HG03064 (cell line): ENCODE data around the gene MXRA8.
"Not testable (repeated sequence)": the region's sequence is repeated elsewhere in the genome, so short reads cannot be mapped to it uniquely, and the experiment has no call there.

Experiments
- ATAC-seq: cut with Tn5 transposase; IDR thresholded peaks from one replicate; pipeline ENCODE4 v1.9.1; 2021; ENCODE audit warnings: low read depth; ENCODE audit not compliant: unreplicated experiment

The MXRA8 gene

DNA sequence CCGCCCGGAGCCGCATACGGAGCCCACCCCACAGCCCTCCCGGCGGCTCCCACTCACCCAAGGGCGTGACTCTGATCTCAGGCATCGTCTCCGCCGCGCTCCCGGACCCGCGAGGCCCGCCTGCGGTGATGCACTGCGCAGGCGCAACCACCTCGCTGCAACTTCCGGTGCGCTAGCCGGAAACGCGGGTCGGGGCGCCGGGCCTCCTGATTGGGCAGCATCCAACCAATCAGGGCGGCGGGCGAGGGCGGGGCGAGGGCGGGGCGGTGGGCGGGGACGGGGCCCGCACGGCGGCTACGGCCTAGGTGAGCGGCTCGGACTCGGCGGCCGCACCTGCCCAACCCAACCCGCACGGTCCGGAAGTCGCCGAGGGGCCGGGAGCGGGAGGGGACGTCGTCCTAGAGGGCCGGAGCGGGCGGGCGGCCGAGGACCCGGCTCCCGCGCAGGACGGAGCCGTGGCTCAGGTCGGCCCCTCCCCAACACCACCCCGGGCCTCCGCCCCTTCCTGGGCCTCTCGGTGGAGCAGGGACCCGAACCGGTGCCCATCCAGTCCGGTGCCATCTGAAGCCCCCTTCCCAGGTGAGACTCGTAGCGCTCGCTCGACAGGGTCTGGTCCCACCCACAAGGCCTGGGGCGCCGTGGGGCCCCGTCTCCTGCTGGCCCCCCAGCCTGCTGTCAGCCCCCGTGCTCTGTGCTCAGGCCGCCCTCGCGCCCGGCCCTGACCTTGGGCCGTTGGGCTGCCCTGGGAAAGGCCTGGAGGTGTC lies 33.6 kb downstream of the MXRA8 start, which contains the start of the genes CPTP and INTS11:
Gene CPTP, plus strand, starts transcription at position 279 of the 764 bp plus-strand sequence. CDS start 2,109 bp downstream, outside the sequence.
Gene INTS11, minus strand, starts transcription at position 137 of the 764 bp plus-strand sequence. Its CDS starts 52 bp downstream, at position 85.
- peak; percentile 59 for ATAC-seq

DNA sequence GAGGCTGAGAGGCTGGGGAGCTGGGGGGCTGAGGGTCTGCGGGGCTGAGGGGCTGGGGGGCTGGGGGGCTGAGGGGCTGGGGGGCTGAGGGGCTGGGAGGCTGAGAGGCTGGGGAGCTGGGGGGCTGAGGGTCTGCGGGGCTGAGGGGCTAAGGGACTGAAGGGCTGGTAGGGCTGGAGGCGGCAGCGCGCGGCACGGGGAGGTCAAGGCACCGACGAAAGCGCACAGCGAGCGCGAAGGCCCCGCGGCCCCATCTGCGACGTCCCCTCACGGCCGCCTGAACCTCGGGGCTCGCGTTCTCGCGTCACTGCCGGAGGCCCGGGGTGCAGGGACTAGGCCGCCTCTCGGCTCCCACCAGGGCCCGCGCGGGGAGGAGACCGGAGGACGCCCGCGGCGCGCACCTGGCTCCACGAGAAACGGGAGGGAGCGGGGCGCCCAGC lies 34.3 kb downstream of the MXRA8 start:
- ATAC-seq, result peak; percentile 35

DNA sequence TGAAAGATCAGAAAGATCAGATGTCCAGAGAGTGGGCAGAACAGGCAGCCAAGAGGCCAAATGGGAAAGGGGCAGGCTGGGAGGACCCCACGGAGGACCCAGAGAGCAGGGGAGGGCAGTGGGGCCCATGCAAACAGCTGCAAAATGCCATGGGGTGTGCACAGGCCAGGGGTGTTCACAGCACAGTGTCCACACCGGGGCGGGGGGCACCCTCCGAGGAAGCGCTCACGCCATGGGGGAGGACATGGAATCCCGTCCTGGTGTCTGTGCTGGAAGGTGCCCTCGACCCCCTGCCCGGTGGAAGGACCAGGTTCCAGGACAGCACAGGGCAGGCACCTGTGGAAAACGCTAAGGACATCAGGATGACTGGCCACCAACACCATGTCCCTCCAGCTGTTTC lies 35.4 kb downstream of the MXRA8 start:
- no peak for ATAC-seq

DNA sequence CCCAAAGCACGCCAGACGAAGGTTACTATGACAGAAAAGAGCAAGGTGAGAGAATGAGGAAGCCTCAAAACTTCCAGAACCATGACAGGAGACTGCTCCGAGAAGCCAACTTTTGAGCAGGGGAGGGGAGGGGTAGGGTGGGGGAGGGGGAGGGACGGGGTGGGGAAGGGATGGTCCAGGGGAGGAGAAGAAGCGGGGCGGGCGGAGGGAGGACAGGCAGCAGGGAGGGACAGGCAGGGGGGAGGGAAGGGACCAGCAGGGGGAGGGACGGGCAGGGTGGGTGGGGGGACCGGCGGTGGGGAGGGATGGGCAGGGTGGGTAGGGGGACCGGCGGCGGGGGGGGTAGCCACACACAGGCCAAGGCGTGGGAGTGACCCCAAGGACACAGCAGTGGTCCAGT lies 35.9 kb downstream of the MXRA8 start:
- ATAC-seq, result no peak

DNA sequence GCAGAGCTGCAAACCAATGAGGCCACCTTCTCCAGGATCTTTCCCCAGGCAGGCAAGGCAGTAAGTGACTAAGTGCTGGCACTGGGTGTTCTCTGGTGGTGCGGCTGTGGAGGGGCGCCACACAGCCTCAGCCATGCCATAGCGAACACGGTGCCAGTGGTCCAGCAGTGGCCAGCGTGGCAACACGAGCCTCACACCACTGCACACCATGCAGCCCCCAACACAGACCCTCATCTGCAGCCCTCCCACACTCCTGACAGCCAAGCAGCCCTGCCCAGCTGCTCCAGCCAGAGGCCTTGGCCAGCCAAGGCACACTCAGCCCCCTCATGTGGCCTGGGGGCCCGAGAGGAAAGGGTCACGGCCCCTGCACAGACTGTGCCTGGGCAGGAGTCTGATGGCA lies 36.9 kb downstream of the MXRA8 start:
- ATAC-seq, result no peak

DNA sequence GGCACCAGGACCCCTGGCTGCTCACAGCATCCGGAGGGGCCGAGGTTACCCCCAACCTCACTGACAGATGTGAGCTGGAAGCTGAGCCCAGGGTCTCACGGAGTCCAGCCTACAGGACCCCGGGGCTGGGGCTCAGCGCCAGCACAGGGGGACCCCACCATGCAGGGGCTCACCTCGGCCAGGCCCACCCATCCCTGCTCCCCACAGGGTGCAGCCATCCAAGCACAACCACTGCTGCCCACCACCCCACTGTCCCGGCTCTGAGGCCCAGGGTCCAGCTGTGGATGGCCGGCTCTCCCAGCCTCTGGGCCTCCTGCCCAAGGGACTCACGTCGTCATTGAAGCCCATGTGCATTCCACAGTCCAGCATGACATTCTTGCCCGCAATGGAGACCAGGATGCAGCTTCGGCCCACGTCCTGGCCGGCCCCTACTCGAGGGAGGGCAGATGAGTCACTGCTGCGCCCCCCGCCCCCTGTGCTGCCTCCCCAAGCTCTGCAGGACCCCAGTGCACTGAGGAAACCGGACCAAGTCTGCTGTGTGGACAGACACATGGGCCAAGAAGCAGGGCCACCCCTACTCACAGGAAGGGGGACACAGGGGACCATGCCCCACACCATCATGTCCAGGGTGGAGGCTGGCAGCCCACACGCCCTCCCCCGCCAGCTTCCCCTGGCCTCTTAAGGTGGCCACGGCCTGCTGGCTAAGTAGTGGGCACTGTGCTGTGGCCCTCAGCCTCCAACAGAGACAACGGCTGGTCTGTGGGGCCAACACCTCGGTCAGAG lies 37.5 kb downstream of the MXRA8 start:
- ATAC-seq, result no peak

DNA sequence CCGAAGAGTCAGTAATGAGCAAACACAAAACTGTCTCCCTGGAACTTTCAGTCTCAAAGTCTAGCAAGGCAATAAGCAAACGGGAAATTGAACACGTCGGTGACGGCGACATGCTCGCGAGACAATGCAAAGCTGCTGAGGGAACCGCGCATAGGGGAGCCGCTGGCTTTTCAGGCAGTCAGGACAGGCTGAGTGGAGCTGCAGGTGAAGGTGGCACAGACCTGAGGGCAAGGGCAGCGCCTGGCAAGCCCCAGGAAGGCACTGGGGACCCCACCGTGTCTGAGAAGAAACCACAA lies 38.8 kb downstream of the MXRA8 start:
- ATAC-seq, result no peak

DNA sequence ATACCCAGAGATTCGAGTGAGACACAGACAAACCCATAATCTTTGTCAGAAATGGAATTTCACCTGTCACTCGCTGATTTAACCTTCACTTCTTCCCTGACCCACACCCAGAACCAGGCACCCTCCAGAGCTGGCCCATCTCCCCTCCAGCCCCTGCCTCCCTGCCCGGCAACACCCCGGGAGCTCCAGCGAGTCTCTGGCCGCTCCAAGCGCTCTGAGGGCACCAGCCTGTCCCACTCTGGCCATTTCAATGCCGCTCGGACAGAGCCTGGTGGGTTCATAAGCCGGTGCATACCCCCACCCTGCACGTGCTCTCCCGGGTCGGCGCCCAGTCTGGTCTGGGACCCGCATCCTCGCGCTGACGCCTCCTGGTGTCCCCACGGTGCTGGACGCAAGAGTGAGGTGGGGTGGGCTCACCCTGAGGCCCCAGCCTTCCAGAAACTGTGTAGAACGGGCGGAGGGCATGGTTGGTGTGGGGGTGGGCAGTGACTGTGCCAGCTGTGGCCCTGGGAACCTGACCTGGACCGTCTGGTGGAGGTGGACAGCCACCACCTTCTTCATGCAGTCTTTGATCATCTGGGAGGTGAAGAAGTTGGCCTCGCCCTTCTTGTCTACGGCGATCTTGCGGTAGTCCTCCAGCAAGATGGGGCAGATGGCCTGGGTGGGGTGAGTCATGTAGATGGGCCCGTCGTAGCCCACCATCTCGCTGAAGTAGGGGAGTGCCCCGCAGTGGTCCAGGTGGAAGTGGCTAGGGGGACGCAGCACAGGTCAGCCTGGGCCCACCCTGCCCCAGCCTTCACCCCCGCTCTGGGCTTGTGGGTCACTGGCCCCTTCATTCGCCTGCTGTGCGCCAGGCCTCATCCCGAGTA lies 39.3 kb downstream of the MXRA8 start:
- ATAC-seq, result no peak

DNA sequence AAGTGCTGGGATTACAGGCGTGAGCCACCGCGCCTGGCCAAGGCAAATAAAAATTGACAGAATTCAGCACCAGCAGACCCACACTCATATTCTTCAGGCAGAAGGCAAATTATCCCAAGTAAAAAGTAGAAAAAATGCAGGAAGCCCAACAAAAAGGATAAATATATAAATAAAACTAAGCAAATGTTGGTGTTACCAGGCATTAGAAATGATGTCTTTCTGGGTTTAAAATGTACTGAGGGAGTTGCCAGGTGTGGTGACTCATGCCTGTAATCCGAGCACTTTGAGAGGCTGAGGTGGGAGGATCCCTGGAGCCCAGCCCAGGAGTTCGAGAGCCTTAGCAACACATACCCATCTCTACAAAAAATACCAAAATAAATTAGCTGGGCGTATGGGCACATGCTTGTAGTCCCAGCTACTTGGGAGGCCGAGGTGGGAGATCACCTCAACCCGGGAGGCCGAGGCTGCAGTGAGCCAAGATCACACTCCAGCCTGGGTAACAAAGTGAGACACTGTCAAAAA lies 40.2 kb downstream of the MXRA8 start:
- ATAC-seq, result no peak

DNA sequence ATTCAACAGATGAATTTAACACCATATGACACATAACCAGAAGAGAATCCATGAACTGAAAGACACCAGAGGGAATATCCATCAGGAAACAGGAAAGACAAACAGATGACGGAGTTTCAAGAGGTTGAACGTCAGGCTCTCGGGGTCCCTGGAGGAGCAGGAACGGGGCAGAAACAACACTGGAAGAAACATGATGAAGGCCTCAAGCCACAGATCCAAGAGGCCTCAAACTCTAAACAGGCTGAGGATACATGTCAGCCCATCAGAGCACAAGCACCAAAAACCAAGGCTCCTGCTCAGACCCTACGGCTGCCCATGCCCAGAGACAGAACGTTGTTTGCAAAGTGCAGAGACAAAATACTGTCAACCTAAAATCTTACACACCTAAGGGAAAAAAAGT lies 40.9 kb downstream of the MXRA8 start:
- no peak for ATAC-seq

DNA sequence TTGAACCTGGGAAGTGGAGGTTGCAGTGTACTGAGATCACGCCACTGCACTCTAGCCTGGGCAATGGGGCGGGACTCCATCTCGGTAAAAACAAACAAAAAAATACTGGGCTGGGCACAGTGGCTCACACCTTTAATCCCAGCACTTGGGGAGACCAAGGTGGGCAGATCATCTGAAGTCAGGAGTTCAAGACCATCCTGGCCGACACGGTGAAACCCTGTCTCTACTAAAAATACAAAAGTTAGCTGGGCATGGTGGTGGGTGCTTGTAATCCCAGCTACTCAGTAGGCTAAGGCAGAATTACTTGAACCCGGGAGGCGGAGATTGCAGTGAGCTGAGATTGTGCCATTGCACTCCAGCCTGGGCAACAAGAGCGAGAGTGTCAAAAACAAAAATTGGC lies 42.2 kb downstream of the MXRA8 start:
- not testable (repeated sequence) for ATAC-seq

DNA sequence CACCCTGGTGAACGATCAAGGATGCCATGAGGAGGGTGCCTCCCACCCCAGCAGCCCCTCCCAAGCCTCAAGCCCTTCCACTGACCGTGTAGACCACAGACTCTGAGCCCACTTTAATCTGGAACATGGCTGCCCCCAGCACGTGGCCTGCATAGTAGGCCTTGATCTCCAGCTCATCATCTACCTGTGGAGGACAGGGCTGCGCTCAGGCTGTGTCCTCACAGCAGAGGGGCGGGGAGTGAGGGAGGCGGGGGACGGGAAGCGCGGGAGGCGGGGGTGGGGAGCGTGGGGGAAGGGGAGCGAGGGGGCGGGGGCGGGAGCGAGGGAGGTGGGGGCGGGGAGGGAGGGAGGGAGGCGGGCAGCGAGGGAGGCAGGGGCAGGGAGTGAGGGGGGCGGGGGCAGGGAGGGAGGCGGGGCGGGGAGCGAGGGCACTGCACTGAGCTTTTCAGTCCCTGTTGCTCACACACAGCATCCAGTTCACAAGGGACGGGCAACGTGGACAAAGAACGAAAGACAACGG lies 42.9 kb downstream of the MXRA8 start:
- ATAC-seq, result no peak

DNA sequence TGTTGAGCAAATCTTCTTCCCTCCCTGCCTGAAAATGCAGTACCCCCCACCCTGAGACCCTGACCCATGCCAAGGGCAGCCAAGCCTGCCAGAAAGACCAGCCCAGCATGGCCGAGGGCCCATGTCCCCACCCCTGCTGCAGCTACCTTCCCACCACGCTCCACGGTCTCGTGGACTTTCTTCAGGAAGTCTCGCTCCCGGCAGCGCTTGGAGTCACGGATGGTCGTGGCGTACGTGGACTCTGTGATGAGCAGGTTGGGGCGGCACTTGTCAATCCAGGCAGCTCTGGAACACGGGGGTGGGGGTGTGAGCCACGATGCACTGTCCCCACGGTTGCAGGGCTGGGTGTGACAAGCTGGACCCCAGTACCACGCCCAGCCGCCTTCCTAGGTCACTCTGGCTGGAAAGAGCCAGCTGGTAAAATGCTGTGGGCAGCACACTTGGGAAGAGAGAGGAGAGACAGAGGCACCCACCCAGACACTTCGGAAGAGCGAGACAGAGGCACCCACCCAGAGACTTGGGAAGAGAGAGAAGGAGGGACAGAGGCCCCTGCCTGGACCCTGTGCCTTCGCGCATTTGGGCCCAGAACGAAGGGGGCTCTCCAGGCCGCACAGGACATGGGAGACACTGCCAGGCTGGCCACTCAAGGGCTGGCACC lies 43.5 kb downstream of the MXRA8 start:
- ATAC-seq, result no peak

DNA sequence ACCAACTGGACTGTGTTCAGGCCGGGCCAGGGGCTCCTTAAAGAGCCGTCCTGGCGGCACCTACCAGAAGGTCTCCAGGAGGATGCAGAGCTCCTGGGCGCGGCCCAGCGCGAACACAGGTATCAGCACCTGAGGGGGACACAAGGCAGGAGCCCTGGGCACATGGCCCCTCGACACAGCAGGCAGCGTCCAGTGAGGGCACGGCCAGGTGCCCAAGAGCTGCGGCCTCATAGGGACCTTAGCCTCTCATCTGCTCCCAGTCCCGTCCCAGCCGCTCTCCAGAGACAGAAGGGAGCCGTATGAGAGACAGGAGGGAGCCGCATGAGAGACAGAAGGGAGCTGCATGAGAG lies 44.1 kb downstream of the MXRA8 start:
- ATAC-seq, result no peak

DNA sequence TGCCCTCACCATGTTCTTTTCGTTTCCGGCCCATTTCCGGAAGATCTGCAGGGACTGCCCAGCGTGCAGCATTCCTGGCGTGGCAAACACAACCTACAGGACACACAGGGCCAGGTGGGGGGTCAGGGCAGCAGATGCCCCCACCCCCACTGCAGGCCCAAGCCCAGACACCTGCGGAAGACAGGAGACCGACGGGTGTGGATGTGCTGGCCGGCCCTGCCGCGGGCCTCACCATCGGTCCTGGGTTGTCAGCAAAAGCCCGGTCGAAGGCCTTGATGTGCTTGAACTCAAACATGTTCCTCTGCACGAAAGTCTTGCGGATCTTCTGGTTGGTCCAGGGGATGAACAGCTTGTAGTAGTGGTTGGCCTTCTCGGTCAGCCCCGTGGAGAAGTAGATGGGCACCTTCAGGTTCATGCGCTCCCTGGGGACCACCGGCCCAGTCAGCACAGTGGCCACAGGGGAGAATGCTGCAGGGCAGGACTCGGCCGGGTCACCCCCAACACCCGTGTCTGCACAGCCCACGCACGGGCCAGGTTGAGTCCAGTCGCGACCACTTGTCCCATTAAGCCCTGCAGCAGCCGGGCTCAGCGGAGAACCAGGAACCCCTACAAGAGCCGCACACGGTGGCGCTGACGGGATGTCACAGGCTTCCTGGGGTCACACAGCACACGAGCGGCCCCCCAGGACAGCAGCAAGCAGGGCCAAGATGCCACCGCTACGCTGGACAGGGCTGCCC lies 44.7 kb downstream of the MXRA8 start:
- ATAC-seq, result no peak

DNA sequence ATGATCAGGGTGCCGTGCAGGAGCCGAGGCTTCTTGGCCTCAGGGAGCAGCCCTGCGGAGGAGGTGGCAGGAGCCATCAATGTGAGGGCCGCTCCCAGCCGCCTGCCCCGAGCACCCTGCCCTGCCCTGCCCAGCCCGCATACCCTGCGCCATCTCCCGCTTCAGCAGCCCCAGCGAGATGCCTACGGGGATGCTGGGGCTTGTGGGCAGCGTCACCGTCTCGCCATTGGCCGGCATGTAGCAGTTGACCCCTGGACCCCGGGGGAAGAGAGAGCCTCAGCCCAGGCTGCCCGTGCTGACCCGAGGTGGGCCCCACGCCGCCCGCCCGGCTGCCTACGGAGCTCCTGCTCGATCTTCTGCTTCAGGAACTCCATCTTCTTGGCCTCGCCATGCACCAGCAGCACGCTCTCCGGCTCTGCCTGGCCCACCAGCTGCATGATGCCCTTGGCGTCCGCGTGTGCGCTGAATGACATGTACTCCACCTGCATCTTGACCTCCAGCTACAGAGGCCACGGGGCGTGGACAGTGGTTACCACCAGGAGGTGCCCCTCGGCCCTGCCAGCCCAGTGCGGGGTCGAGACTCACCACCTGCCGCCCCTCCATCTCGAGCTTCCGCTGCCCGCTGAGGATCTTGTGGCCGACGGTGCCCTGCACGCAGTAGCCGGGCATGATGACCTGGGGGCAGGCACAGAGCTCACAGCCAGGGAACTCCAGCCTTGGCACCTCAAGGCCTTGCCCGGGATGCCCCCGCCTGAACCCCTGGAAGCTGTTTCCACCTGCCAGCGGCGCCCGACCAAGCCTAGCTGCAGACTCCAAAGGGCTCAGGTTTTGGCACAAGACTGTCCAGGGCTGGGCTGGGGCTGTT lies 45.7 kb downstream of the MXRA8 start:
- no peak for ATAC-seq

DNA sequence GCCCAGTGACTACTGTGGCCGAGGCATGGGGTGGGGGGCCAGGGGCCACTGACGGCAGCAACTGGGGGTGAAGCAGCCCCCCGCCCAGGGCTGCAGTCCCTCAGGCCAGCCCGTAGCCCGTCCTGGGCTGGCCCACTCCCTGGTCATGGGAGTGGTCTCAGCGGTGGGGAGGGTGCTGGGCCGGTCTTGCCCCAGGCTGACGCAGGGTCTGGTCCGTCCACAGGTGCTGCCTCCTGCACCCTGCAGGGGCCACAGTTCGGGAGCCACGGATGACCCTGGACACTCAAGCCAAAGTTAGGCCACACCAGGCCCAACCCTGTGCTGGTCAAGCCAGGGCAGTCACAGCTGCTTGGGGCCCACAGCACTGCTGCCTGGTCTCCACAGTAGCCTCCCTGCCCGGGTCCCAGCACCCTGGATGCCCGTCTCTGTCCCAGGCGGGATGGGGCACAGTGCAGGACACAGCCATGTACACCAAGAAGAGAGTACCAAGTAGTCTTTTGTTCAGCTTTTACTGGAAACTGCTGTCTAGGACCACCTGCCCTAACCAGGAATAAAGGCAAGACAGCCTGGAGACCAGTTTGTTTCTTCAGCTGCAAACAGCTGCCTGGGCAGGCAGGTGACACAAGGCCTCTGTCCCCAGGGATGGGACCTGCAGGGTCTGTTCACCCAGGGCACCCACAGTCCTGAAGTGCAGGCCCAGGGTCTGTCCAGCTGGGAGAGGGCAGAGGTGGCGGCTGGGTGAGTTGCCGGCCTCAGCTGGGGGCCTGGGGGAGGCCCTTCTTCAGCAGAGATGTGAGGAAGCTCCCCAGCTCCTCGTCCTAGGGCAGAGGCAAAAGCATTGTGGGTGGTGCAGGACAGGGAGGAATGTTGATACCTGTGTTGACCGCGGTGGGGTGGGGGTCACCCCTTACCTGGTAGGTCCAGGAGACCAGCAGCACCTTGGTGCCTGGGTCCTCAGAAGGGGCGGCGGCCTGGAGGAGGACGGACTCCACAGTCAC lies 46.9 kb downstream of the MXRA8 start:
- ATAC-seq, result no peak
